ENCODE data around the gene C16orf74. TPM values are rescaled to one million over a fixed set of nuclear protein-coding genes. Genes with fewer than 3 reads are reported as not detected.
A peak's percentile ranks its signal among the peaks of the same experiment; 100 is the strongest.

The C16orf74 gene
- total and polyA plus RNA-seq, 5 donors: 1.1 to 2.1 (median 1.5) TPM

DNA sequence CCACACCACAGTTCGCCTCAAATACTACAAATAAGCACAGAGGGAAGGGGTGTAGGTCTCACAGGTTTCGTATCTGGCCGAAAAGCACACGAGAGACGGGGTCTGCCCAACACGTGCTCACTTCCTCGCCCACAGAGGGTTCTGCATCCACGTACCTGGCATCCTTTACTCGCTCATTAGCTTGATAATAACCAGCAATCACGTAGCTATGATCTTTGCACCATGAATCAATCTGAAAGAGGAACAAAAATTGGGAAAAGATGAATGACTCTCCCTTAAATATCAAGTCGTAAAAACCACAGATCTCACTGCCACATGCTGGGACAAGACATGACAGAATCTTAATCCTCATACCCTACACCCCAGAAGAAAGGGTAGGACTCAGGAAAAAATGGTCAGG is 37.9 kb upstream of the C16orf74 start:
- H3K27me3 ChIP-seq (ENCODE audit: control insufficient read depth, insufficient read depth): no peaks in the 10 kb centered on the region
- H3K4me3 ChIP-seq (ENCODE audit: low read length): no peak overlapping the region
- DNase-seq (no peak), ATAC-seq (no peak)
- intact Hi-C loops (cut with DNase I): no loop called here
- H3K9me3 ChIP-seq (ENCODE audit: control insufficient read depth, low read length): no peaks in the 10 kb centered on the region
- H3K4me1 ChIP-seq (ENCODE audit: control insufficient read depth, insufficient read depth, low read length): no peaks in the 10 kb centered on the region
- 92% methylated on average over 11 of the region's 11 CpGs for WGBS
- no peak overlapping the region for H3K27ac ChIP-seq (ENCODE audit: low read length)

DNA sequence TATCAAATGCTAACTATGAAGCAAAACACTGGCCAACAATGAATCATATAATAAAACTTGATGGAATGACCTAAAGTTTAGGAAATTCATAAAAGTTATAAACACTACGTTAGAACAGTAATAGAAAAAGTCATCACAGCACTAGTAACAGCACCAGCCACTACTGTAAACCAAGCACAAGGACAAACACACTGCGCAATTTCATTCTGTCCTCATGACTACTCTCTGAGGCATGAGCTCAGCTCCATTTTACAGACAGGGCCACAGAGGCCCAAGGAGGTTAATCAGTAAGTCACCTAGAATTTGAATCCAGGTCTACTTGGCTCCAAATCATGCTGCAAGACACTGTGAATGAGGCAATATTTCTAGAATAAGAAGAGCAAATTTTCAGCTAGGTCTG is 35.0 kb upstream of the C16orf74 start:
- Histone ChIP-seq H3K27me3 (ENCODE audit: control insufficient read depth, insufficient read depth) (no peaks in the 10 kb centered on the region), H3K4me1 (ENCODE audit: control insufficient read depth, insufficient read depth, low read length) (no peaks in the 10 kb centered on the region), H3K4me3 (ENCODE audit: low read length) (no peak overlapping the region), H3K27ac (ENCODE audit: low read length) (no peak overlapping the region), H3K9me3 (ENCODE audit: control insufficient read depth, low read length) (no peaks in the 10 kb centered on the region)
- ATAC-seq: no peak
- intact Hi-C loops (cut with DNase I): no loop called here
- 92% methylated on average over 2 of the region's 2 CpGs for WGBS
- no peak for DNase-seq

DNA sequence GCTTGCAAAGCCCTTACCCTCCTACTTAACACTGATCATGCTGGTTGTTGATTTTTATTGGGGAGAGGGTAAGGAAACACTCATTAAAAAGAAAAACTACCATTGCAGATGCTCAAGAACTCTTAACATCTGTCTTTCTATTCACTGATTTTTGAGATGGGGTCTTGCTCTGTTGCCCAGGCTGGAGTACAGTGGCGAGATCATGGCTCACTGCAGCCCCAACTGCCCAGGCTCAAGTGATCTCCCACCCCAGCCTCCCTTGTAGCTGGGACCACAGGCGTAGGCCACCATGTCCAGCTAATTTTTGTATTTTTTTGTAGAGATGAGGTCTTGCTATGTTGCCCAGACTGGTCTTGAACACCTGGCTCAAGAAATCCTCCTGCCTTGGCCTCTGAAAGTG is 33.9 kb upstream of the C16orf74 start:
- H3K4me1 ChIP-seq (ENCODE audit: control insufficient read depth, insufficient read depth, low read length): no peaks in the 10 kb centered on the region
- no peak overlapping the region for H3K27ac ChIP-seq (ENCODE audit: low read length)
- intact Hi-C loops (cut with DNase I): no loop called here
- no peak overlapping the region for H3K4me3 ChIP-seq (ENCODE audit: low read length)
- WGBS: 99% methylated on average over 2 of the region's 2 CpGs
- no peaks in the 10 kb centered on the region for H3K9me3 ChIP-seq (ENCODE audit: control insufficient read depth, low read length)
- no peak for ATAC-seq
- no peaks in the 10 kb centered on the region for H3K27me3 ChIP-seq (ENCODE audit: control insufficient read depth, insufficient read depth)
- DNase-seq: no peak

DNA sequence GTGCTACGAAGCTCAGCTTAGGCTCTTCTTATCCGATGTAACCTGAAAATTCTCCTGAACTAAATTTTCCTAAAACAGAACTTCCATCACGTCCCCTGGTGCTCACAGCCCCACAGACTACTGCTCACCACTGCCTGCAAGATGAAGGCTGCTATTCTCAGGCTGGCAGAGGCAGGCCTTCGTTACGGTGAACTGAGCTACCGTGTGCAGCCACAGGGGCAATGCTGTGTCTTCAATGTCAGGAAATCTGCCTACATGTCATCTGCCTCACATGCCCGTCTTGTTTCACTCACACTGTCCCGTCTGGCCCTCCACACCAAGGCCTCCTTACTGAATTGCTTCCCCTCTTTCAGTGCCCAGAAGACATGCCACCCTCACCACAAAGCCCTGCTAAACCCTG is 32.5 kb upstream of the C16orf74 start:
- no peak for ATAC-seq
- intact Hi-C loops (cut with DNase I): no loop called here
- H3K27ac ChIP-seq (ENCODE audit: low read length): no peak overlapping the region
- H3K4me3 ChIP-seq (ENCODE audit: low read length): no peak overlapping the region
- H3K27me3 ChIP-seq (ENCODE audit: control insufficient read depth, insufficient read depth): no peaks in the 10 kb centered on the region
- peaks cover 2% of the 10 kb centered on the region for H3K4me1 ChIP-seq (ENCODE audit: control insufficient read depth, insufficient read depth, low read length)
- 92% methylated on average over 8 of the region's 8 CpGs for WGBS
- H3K9me3 ChIP-seq (ENCODE audit: control insufficient read depth, low read length): no peaks in the 10 kb centered on the region
- no peak for DNase-seq

DNA sequence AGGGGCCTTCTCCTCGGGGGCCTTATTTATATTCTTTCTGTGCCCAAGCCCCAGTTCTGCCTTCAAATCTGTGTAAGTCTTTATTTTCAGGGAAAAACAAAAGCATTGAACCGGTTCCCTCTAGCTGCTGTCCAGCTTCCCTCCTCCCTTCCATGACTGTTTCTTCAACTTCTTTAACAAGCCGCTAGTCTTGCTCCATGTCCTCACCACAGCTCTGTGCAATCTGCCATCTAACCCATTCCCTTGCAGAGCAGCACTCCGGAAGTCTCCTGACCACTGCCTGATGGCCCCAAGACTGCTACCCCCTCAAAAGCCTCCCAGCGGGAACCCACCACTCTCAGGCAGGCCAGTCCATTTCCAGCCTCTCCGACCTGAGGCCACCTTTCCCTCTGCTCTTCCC is 31.6 kb upstream of the C16orf74 start:
- Histone ChIP-seq H3K9me3 (ENCODE audit: control insufficient read depth, low read length) (no peaks in the 10 kb centered on the region), H3K27ac (ENCODE audit: low read length) (no peak overlapping the region), H3K27me3 (ENCODE audit: control insufficient read depth, insufficient read depth) (no peaks in the 10 kb centered on the region), H3K4me1 (ENCODE audit: control insufficient read depth, insufficient read depth, low read length) (peaks cover 2% of the 10 kb centered on the region), H3K4me3 (ENCODE audit: low read length) (no peak overlapping the region)
- ATAC-seq: no peak
- WGBS: 76% methylated on average over 6 of the region's 6 CpGs
- DNase-seq: no peak
- intact Hi-C loops (cut with DNase I): no loop called here

DNA sequence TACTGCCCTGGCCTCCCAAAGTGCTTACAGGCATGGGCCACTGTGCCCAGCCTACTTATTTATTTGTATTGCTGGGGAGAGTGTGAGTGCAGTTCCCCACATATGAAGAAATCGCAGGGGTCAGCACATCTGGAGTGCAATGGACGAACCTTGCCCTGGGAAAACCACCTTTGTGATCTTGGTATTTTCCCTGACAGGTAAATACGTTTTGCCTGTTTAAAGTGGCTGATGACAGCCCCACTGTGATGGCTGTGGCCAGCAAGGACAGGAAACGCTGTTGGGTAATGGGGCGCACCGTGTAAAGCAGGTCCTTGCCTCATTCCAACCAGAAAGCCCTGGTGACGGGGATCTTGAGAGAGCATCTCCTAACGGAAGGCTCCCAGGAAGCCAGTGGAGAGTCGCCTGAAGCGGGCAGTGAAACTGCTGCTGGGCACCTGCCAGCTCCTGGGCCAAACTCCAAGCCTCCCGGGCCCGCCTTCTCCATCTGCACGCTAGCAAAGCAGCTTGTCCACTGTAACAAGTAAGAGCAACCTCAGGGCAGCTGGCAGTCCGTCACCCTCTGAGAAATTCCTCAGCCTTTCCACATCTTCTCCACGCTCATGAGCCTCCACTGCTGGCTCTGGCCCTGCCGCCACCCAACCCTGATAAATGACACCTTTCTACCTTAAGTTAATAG is 30.9 kb upstream of the C16orf74 start:
- no peak overlapping the region for H3K4me3 ChIP-seq (ENCODE audit: low read length)
- H3K27me3 ChIP-seq (ENCODE audit: control insufficient read depth, insufficient read depth): no peaks in the 10 kb centered on the region
- no peak overlapping the region for H3K27ac ChIP-seq (ENCODE audit: low read length)
- ATAC-seq: peak; percentile 34 to 53
- intact Hi-C loops (cut with DNase I): no loop called here
- peak; percentile 56 to 82 (median 73) for DNase-seq
- WGBS: 56% methylated on average over 16 of the region's 16 CpGs
- no peaks in the 10 kb centered on the region for H3K9me3 ChIP-seq (ENCODE audit: control insufficient read depth, low read length)
- peaks cover 2% of the 10 kb centered on the region for H3K4me1 ChIP-seq (ENCODE audit: control insufficient read depth, insufficient read depth, low read length)

DNA sequence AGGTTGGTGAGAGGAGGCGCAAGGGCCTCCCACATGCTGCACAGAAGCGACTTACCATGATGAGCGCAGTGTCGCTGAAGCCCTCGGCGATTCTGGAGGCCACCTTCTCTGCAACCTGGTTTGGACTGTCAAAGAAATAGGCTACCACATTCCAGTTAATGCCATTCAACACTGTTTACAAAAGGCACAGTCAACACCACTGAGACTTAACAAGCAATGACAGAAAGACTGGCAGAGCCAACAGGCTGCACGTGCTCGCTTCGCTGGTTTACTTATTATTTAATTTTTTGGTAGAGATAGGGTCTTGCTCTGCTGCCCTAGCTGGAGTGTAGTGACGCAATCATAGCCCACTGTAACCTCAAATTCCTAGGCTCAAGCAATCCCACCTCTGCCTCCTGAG is 30.3 kb upstream of the C16orf74 start:
- WGBS: 87% methylated on average over 10 of the region's 10 CpGs
- Histone ChIP-seq H3K4me1 (ENCODE audit: control insufficient read depth, insufficient read depth, low read length) (peaks cover 2% of the 10 kb centered on the region), H3K27me3 (ENCODE audit: control insufficient read depth, insufficient read depth) (no peaks in the 10 kb centered on the region), H3K4me3 (ENCODE audit: low read length) (no peak overlapping the region), H3K9me3 (ENCODE audit: control insufficient read depth, low read length) (no peaks in the 10 kb centered on the region), H3K27ac (ENCODE audit: low read length) (no peak overlapping the region)
- intact Hi-C loops (cut with DNase I): no loop called here
- ATAC-seq (no peak), DNase-seq (no peak)

DNA sequence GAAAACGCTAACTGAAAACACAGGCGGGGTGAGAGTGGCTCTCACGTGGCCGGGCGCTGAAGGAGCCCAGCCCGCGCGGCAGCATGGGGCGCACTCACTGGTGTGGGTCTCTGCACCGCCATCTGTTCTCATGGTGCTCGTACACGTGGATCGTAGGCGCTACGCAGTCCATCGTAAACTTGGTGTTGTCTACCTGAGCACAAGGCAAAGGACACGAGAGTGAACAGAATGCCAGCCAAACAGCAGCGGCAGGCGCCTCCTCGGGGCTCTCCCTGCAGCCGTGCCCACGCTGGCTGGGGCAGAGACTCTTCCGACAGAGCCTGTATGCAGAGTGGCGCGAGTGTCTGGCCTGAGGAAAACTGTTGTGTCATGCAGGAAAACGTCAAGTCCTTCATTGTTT is 29.4 kb upstream of the C16orf74 start:
- H3K4me1 ChIP-seq (ENCODE audit: control insufficient read depth, insufficient read depth, low read length): peaks cover 2% of the 10 kb centered on the region
- ATAC-seq (no peak), DNase-seq (no peak)
- H3K4me3 ChIP-seq (ENCODE audit: low read length): no peak overlapping the region
- 90% methylated on average over 26 of the region's 26 CpGs for WGBS
- H3K27me3 ChIP-seq (ENCODE audit: control insufficient read depth, insufficient read depth): no peaks in the 10 kb centered on the region
- H3K27ac ChIP-seq (ENCODE audit: low read length): no peak overlapping the region
- intact Hi-C loops (cut with DNase I): no loop called here
- H3K9me3 ChIP-seq (ENCODE audit: control insufficient read depth, low read length): no peaks in the 10 kb centered on the region

DNA sequence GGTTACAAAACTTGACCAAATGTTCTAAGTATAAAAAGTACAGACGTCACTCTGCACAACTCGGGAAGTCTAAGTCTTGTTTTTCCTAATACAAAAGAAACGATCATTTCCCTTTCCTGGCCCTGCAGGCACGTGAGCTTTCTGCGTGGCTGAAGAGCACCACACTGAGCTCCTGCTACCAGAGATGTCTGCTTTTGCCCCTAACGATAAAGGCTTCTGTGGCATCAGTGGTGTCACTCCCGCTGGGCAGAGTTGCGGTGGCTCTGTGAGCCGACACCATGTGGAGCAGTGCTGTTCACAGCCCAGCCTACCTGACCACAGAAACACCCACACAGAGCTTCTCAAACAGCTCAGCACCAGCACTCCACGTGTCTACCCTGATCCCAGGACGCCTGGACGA is 28.0 kb upstream of the C16orf74 start:
- H3K4me1 ChIP-seq (ENCODE audit: control insufficient read depth, insufficient read depth, low read length): peaks cover 2% of the 10 kb centered on the region
- H3K9me3 ChIP-seq (ENCODE audit: control insufficient read depth, low read length): no peaks in the 10 kb centered on the region
- H3K27ac ChIP-seq (ENCODE audit: low read length): no peak overlapping the region
- no peak for ATAC-seq
- no peak overlapping the region for H3K4me3 ChIP-seq (ENCODE audit: low read length)
- 67% methylated on average over 12 of the region's 12 CpGs for WGBS
- H3K27me3 ChIP-seq (ENCODE audit: control insufficient read depth, insufficient read depth): no peaks in the 10 kb centered on the region
- DNase-seq: no peak
- intact Hi-C loops (cut with DNase I): no loop called here

DNA sequence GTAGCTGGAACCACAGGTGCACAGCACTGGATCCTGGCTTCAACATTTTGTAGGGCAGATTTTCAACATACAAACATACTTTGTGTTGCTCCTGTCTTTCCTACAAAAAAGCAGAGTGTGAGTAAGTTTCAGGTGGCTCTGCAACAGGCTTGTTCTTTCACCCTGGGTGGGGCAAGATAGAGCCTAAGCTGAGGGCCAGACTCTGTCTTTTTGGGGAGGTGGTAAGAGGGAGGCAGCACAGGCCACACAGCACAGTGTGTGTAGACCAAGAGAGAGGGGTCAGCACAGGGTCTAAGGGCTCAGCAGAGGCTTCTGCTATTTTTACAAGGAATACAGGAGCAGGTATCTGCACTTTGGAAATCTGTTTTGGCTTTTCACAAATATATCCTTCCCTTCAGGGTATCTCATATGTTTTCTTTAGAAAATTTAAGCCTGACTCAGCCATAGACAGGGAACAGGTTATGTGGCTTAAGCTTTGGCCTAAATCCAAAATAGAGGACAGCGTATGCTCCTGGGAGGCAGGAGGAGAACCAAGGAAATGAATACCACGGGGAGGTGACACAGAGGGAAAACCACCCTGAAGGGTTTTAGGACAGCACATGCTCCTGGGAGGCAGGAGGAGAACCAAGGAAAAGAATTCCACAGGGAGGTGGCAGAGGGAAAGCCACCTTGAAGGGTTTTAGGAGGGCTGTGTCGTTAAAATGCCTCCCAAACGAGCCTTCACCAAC is 26.9 kb upstream of the C16orf74 start:
- Histone ChIP-seq H3K27me3 (ENCODE audit: control insufficient read depth, insufficient read depth) (no peaks in the 10 kb centered on the region), H3K27ac (ENCODE audit: low read length) (no peak overlapping the region), H3K4me3 (ENCODE audit: low read length) (no peak overlapping the region), H3K4me1 (ENCODE audit: control insufficient read depth, insufficient read depth, low read length) (peaks cover 2% of the 10 kb centered on the region), H3K9me3 (ENCODE audit: control insufficient read depth, low read length) (no peaks in the 10 kb centered on the region)
- no peak for ATAC-seq
- WGBS: 71% methylated on average over 4 of the region's 4 CpGs
- intact Hi-C loops (cut with DNase I): no loop called here
- no peak for DNase-seq

DNA sequence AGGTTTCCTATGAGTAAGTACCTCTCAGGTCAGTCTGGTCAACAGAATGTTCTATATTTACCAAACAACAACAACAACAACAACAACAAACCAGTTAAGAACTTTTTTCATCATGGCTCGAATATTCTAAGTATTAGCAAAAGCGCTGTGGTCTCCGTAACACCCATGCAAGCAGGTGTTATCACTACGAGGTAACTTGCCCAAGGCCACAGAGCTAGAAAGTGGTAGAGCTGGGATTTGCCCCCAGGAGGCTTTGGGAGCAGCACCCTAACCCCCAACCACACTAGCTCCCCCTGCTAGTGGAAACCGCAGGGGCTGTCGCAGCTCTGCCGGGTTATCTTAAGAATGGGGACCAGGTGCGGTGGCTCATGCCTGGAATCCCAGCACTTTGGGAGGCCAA is 23.9 kb upstream of the C16orf74 start:
- H3K9me3 ChIP-seq (ENCODE audit: control insufficient read depth, low read length): no peaks in the 10 kb centered on the region
- intact Hi-C loops (cut with DNase I): no loop called here
- DNase-seq: no peak
- H3K4me1 ChIP-seq (ENCODE audit: control insufficient read depth, insufficient read depth, low read length): peaks cover 2% of the 10 kb centered on the region
- no peak overlapping the region for H3K4me3 ChIP-seq (ENCODE audit: low read length)
- no peaks in the 10 kb centered on the region for H3K27me3 ChIP-seq (ENCODE audit: control insufficient read depth, insufficient read depth)
- H3K27ac ChIP-seq (ENCODE audit: low read length): no peak overlapping the region
- no peak for ATAC-seq
- 93% methylated on average over 8 of the region's 8 CpGs for WGBS

All from right cardiac atrium (tissue), 5 donors.